Activated CD4-positive, alpha-beta T cell treated with anti-CD3 and anti-CD28 coated beads, Interleukin-10, Interleukin-2, amounts not matched to agents 100 ng/mL and 50 ng/mL, durations not matched to agents 16 hours and 8 hours (primary cell): ENCODE data around the gene EPC1.
"Not testable (repeated sequence)": the region's sequence is repeated elsewhere in the genome, so short reads cannot be mapped to it uniquely, and the experiment has no call there.

ENCODE experiments used
- DNase-seq: peaks from one replicate; pipeline ENCODE4 v3.0.0-alpha.2; 2020

Gene EPC1

GRCh38 chr10:32268788-32269187 is 78.2 kb downstream of the EPC1 start:
- DNase-seq, result no peak

GRCh38 chr10:32266979-32267378 is 80.0 kb downstream of the EPC1 start:
- DNase-seq, result no peak

GRCh38 chr10:32266566-32266965 is 80.4 kb downstream of the EPC1 start:
- DNase-seq, result no peak

- DNase-seq, result no peak
These were observed 81.2 kb downstream of the EPC1 start for GRCh38 chr10:32265756-32266155.

GRCh38 chr10:32263300-32263699 is 83.7 kb downstream of the EPC1 start:
- no peak for DNase-seq

GRCh38 chr10:32259551-32259950 is 87.4 kb downstream of the EPC1 start:
- DNase-seq, result no peak

GRCh38 chr10:32256613-32257437 is 90.1 kb downstream of the EPC1 start:
- DNase-seq, result peak; percentile 76

- no peak for DNase-seq
These were observed 93.1 kb downstream of the EPC1 start for GRCh38 chr10:32253821-32254220.

- peak; percentile 50 for DNase-seq
These were observed 93.7 kb downstream of the EPC1 start for GRCh38 chr10:32253276-32253675.

GRCh38 chr10:32250489-32250888 is 96.5 kb downstream of the EPC1 start:
- peak; percentile 45 for DNase-seq

GRCh38 chr10:32246685-32247084 is 100.3 kb downstream of the EPC1 start:
- no peak for DNase-seq

GRCh38 chr10:32245760-32246159 is 101.2 kb downstream of the EPC1 start:
- peak; percentile 19 for DNase-seq

- peak; percentile 94 for DNase-seq
These were observed 102.3 kb downstream of the EPC1 start for GRCh38 chr10:32244421-32245207.

GRCh38 chr10:32244011-32244410 is 102.9 kb downstream of the EPC1 start:
- no peak for DNase-seq

GRCh38 chr10:32241946-32242345 is 105.0 kb downstream of the EPC1 start:
- no peak for DNase-seq

- DNase-seq, result no peak
These were observed 106.5 kb downstream of the EPC1 start for GRCh38 chr10:32240471-32240870.

GRCh38 chr10:32239769-32240168 is 107.2 kb downstream of the EPC1 start:
- no peak for DNase-seq

- no peak for DNase-seq
These were observed 109.2 kb downstream of the EPC1 start for GRCh38 chr10:32237644-32238345.

GRCh38 chr10:32234471-32234870 is 112.5 kb downstream of the EPC1 start:
- DNase-seq, result no peak

- not testable (repeated sequence) for DNase-seq
These were observed 113.6 kb downstream of the EPC1 start for GRCh38 chr10:32233375-32233774.

- DNase-seq, result no peak
These were observed 114.6 kb downstream of the EPC1 start for GRCh38 chr10:32232378-32232777.

- DNase-seq, result not testable (repeated sequence)
These were observed 117.2 kb downstream of the EPC1 start for GRCh38 chr10:32229788-32230187.

- no peak for DNase-seq
These were observed 117.8 kb downstream of the EPC1 start for GRCh38 chr10:32229170-32229569.

GRCh38 chr10:32227802-32228201 is 119.2 kb downstream of the EPC1 start:
- DNase-seq, result no peak
